Naive thymus-derived CD4-positive, alpha-beta T cell (primary cell): ENCODE measurements around the gene KIAA1210. TPM values are rescaled to one million over a fixed set of nuclear protein-coding genes. Genes with fewer than 3 reads are reported as not detected.

Experiments
- ATAC-seq: fragments of 150-1000 bp; cut with Tn5 transposase; 2 replicates; pipeline ENCODE4 v1.10.0; 2021; ENCODE audit warnings: mild to moderate bottlenecking, moderate library complexity
- CTCF ChIA-PET: fragments of 350-600 bp; sonication (Branson Sonifier 250); formaldehyde crosslinking; loops from one replicate; lab custom pipeline; 2021; ENCODE audit warnings: antibody characterized with exemption; lab: Charles Lee
- POLR2A ChIA-PET: fragments of 350-600 bp; sonication (Branson Sonifier 250); formaldehyde crosslinking; loops from one replicate; lab custom pipeline; 2021; ENCODE audit warnings: antibody characterized with exemption, inconsistent platforms; lab: Charles Lee
- DNase-seq, 9 donors: peaks; one replicate each; pipeline versions ENCODE4 v3.0.0 to v3.0.0-alpha.2; 2020 to 2022; ENCODE audit warnings: mixed read lengths in 1 of 9
- H3K27ac ChIP-seq: one replicate; pipeline ENCODE4 v1.7.0; 2013; ENCODE audit warnings: mild to moderate bottlenecking, low read depth, low read length, moderate library complexity
- H3K27me3 ChIP-seq, 2 donors: one replicate each; pipeline ENCODE4 v1.7.0; 2013; ENCODE audit warnings: low read length in 2 of 2, mild to moderate bottlenecking in 2 of 2, moderate library complexity in 2 of 2; ENCODE audit not compliant: control insufficient read depth in 2 of 2, insufficient read depth in 2 of 2
- H3K36me3 ChIP-seq, 3 experiments: 1 replicate in 2 of 3; 2 replicates in 1 of 3; pipeline ENCODE4 v1.7.0; 2013; ENCODE audit warnings: low read length in 3 of 3, mild to moderate bottlenecking in 3 of 3, moderate library complexity in 1 of 3; ENCODE audit not compliant: insufficient read depth in 3 of 3, control insufficient read depth in 2 of 3
- H3K4me1 ChIP-seq, 2 donors: one replicate each; pipeline ENCODE4 v1.7.0; 2013; ENCODE audit warnings: low read length in 2 of 2, mild to moderate bottlenecking in 2 of 2, moderate library complexity in 1 of 2; ENCODE audit not compliant: control insufficient read depth in 2 of 2, insufficient read depth in 2 of 2
- H3K4me3 ChIP-seq: 2 replicates; pipeline ENCODE4 v1.7.0; 2013; ENCODE audit warnings: mild to moderate bottlenecking, low read length
- H3K9me3 ChIP-seq, 3 experiments: 1 replicate in 2 of 3; 2 replicates in 1 of 3; pipeline ENCODE4 v1.7.0; 2013; ENCODE audit warnings: low read length in 3 of 3; ENCODE audit not compliant: control insufficient read depth in 2 of 3
- H3K27ac Mint-ChIP-seq, 9 donors: one replicate each; pipeline ENCODE4 v1.8.0; 2020 to 2022; ENCODE audit warnings: mixed read lengths in 9 of 9, mild to moderate bottlenecking in 8 of 9, moderate library complexity in 5 of 9, inconsistent platforms in 2 of 9
- H3K27me3 Mint-ChIP-seq, 5 donors: one replicate each; pipeline ENCODE4 v1.8.0; 2021 to 2022; ENCODE audit warnings: mixed read lengths in 5 of 5, mild to moderate bottlenecking in 1 of 5
- H3K36me3 Mint-ChIP-seq, 5 donors: one replicate each; pipeline ENCODE4 v1.8.0; 2020 to 2022; ENCODE audit warnings: mixed read lengths in 5 of 5, mild to moderate bottlenecking in 3 of 5, inconsistent platforms in 1 of 5
- H3K4me1 Mint-ChIP-seq, 7 donors: one replicate each; pipeline ENCODE4 v1.8.0; 2020 to 2022; ENCODE audit warnings: mixed read lengths in 7 of 7, mild to moderate bottlenecking in 3 of 7, inconsistent platforms in 1 of 7
- H3K4me3 Mint-ChIP-seq, 10 donors: one replicate each; pipeline ENCODE4 v1.8.0; 2020 to 2022; ENCODE audit warnings: mild to moderate bottlenecking in 10 of 10, mixed read lengths in 10 of 10, moderate library complexity in 6 of 10, inconsistent platforms in 2 of 10
- H3K9me3 Mint-ChIP-seq, 11 donors: one replicate each; pipeline ENCODE4 v1.8.0; 2020 to 2022; ENCODE audit warnings: mixed read lengths in 11 of 11, mild to moderate bottlenecking in 4 of 11, inconsistent platforms in 1 of 11, moderate library complexity in 1 of 11
- intact Hi-C, 2 donors: fragments of 100-400 bp; cut with micrococcal nuclease; formaldehyde crosslinking; loops; one replicate each; pipeline ENCODE4 v1.15.1; 2023
- polyA plus RNA-seq, 2 donors: library from polyadenylated mRNA; unstranded; fragments of 300-500 nt; fragmentation: Illumina TruSeq; gene quantifications; one replicate each; pipeline ENCODE4 v1.2.3, GENCODE V29; 2021
- total RNA-seq, 6 experiments: library from RNA in 5 of 6; stranded (reverse) in 5 of 6; gene quantifications; 1 replicate in 5 of 6; 2 replicates in 1 of 6; pipeline ENCODE4 v1.2.3 and lab custom pipeline; 2021 to 2026

Gene KIAA1210
- total and polyA plus RNA-seq, 7 experiments from 2014 or later = not detected

DNA sequence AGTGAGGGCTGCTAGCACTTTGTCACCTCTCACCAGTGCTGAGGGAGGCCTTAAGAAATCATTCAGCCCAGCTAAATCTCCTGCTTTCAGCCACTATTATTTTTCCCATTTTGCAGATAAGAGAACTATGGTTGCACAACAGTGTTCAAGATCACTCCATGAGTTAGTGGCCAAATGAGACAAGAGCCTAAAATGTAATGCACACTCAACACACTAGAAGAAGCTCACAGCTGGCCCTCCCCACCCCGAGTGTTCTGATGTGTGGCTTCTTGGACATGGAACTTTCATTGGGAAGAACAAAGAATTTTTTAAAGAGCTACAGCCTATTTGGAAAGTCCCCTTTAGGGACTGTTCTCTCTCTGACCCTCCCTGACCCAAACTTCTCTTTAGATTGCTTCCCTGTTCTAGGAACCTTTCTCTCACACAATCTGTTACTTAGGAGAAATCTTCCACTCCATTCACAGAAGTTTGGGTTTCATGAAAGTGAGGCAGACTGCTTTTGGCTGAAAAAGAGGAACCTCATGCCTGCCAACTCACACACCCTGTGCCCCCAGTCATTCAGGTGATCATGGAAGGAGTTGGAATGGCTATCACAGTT is 98.8 kb downstream of the KIAA1210 start:
- no peak overlapping the region for H3K4me3 ChIP-seq
- H3K27ac ChIP-seq = no peak overlapping the region
- peaks cover 0 to 5% (median 0%) of the 10 kb centered on the region in 11 donors for H3K9me3 Mint-ChIP-seq
- no peaks in the 10 kb centered on the region for H3K36me3 Mint-ChIP-seq
- no peak overlapping the region for H3K27ac Mint-ChIP-seq
- intact Hi-C loops = no loop called here
- ATAC-seq (no peak), DNase-seq (no peak)
- no peaks in the 10 kb centered on the region for H3K4me1 Mint-ChIP-seq
- CTCF ChIA-PET = no interaction called here
- H3K4me1 ChIP-seq = no peaks in the 10 kb centered on the region
- no peaks in the 10 kb centered on the region for H3K9me3 ChIP-seq
- H3K4me3 Mint-ChIP-seq = no peak overlapping the region
- H3K27me3 ChIP-seq = no peaks in the 10 kb centered on the region
- POLR2A ChIA-PET = no interaction called here
- no peaks in the 10 kb centered on the region for H3K36me3 ChIP-seq
- peaks cover 0 to 4% (median 0%) of the 10 kb centered on the region in 5 donors for H3K27me3 Mint-ChIP-seq

Other genes with a start within 250 kb of the KIAA1210 start
- 10 to 100 TPM in 4 of 5 experiments, under 1 TPM in 1; 0.07 to 17.8 (median 11.5) TPM for gene LONRF3, start 153.2 kb downstream of the KIAA1210 start, total RNA-seq
- gene LONRF3, start 153.2 kb downstream of the KIAA1210 start, polyA plus RNA-seq = 1 to 10 TPM in 1 of 2 donors, under 1 TPM in 1; 0.89 to 3.8 TPM
- not detected for gene CT47C1, start 54.8 kb downstream of the KIAA1210 start, total RNA-seq
- gene CT47C1, start 54.8 kb downstream of the KIAA1210 start, polyA plus RNA-seq = not detected
- 10 to 100 TPM in 4 of 5 experiments, 1 to 10 TPM in 1; 9.5 to 28.4 (median 11.9) TPM for gene PGRMC1, start 108.5 kb upstream of the KIAA1210 start, total RNA-seq
- gene PGRMC1, start 108.5 kb upstream of the KIAA1210 start, polyA plus RNA-seq = 10 to 100 TPM; 17.6 to 18.4 TPM